GM21576 (cell line): ENCODE measurements around the gene RPAIN.

Experiments used
- ATAC-seq: cut with Tn5 transposase; IDR thresholded peaks from one replicate; pipeline ENCODE4 v1.9.1; 2021; ENCODE audit warnings: mild to moderate bottlenecking, moderate library complexity; ENCODE audit not compliant: unreplicated experiment

The RPAIN gene

GRCh38 chr17:5481451-5481850 is 61.5 kb downstream of the RPAIN start:
- ATAC-seq: no peak
